HCT116 (cell line): ENCODE measurements around the gene MCC. TPM values are rescaled to one million over a fixed set of nuclear protein-coding genes. Genes with fewer than 3 reads are reported as not detected.

Experiments used
- ATAC-seq: fragments of 200-7000 bp; cut with Tn5 transposase; 2 replicates; pipeline ENCODE4 v1.9.1; 2020; ENCODE audit warnings: mild to moderate bottlenecking, moderate library complexity
- BruUV-seq: library from RNA; stranded (reverse); fragments of 400-500 nt; replicated peaks from 2 replicates; lab custom pipeline; 2021; lab: Mats Ljungman, UMichigan
- CTCF ChIA-PET: fragments of 300-600 bp; sonication (Branson Sonifier 250); formaldehyde crosslinking; loops from one replicate; lab custom pipeline; 2021; ENCODE audit warnings: antibody characterized with exemption; lab: Charles Lee
- POLR2A ChIA-PET: fragments of 300-600, 350-600 bp; sonication (Branson Sonifier 250); formaldehyde crosslinking; loops from one replicate; lab custom pipeline; 2021; ENCODE audit warnings: antibody characterized with exemption; lab: Charles Lee
- RAD21 ChIA-PET, 2 experiments: fragments of 300-600 bp; sonication (Branson Sonifier 250); formaldehyde crosslinking; loops; one replicate each; lab custom pipeline; 2023; ENCODE audit warnings: low total read pairs in 2 of 2; ENCODE audit not compliant: uncharacterized antibody in 2 of 2, unreplicated experiment in 2 of 2, low non-redundant PET in 1 of 2; lab: Charles Lee
- DNase-seq: peaks from one replicate; pipeline ENCODE4 v3.0.0-alpha.2; 2010; ENCODE audit warnings: low read depth, low spot score
- H2AFZ ChIP-seq: fragments of 200-600 bp; shearing (Covaris generic), sonication (generic); 2 replicates; pipeline ENCODE4 v1.6.1; 2017; ENCODE audit warnings: low read depth, mixed run types, mixed read lengths, antibody characterized with exemption, low read length; ENCODE audit not compliant: poor library complexity, severe bottlenecking
- H3K27ac ChIP-seq: 2 replicates; pipeline ENCODE4 v1.5.1; 2012; ENCODE audit warnings: low read depth, low read length
- H3K27me3 ChIP-seq: fragments of 200-600 bp; sonication (generic); 2 replicates; pipeline ENCODE4 v1.6.1; 2016; ENCODE audit warnings: mixed run types, low read length, mixed read lengths; ENCODE audit not compliant: insufficient read depth
- H3K36me3 ChIP-seq, 2 experiments: fragments of 200-500 bp in 1 of 2; fragments of 200-600 bp in 1 of 2; sonication (Bioruptor generic) in 1 of 2; sonication (generic) in 1 of 2; 2 replicates each; pipeline versions ENCODE4 v1.5.1 to v1.6.1; 2014 to 2016; ENCODE audit warnings: low read length in 2 of 2, inconsistent platforms in 1 of 2, mixed read lengths in 1 of 2, mixed run types in 1 of 2; ENCODE audit not compliant: insufficient read depth in 2 of 2, control insufficient read depth in 1 of 2
- H3K4me1 ChIP-seq, 2 experiments: fragments of 200-600 bp in 1 of 2; sonication (generic) in 1 of 2; 2 replicates each; pipeline versions ENCODE4 v1.5.1 to v1.6.1; 2012 to 2017; ENCODE audit warnings: low read length in 2 of 2, inconsistent platforms in 1 of 2, mild to moderate bottlenecking in 1 of 2, mixed read lengths in 1 of 2, mixed run types in 1 of 2, moderate library complexity in 1 of 2; ENCODE audit not compliant: insufficient read depth in 2 of 2, control insufficient read depth in 1 of 2
- H3K4me2 ChIP-seq: fragments of 200-600 bp; sonication (generic); 2 replicates; pipeline ENCODE4 v1.6.1; 2017; ENCODE audit warnings: mixed run types, low read length, mixed read lengths
- H3K4me3 ChIP-seq, 2 experiments: fragments of 200-600 bp in 1 of 2; sonication (generic) in 1 of 2; replicated peaks in 1 of 2; 2 replicates each; pipeline ENCODE4 v1.5.1; 2011 to 2016; ENCODE audit warnings: low read length in 2 of 2, control low read depth in 1 of 2, low read depth in 1 of 2, mild to moderate bottlenecking in 1 of 2, mixed read lengths in 1 of 2, mixed run types in 1 of 2
- H3K79me2 ChIP-seq: fragments of 200-600 bp; sonication (generic); 2 replicates; pipeline ENCODE4 v1.6.1; 2017; ENCODE audit warnings: mild to moderate bottlenecking, mixed run types, low read length, moderate library complexity, mixed read lengths; ENCODE audit not compliant: insufficient read depth
- H3K9ac ChIP-seq: fragments of 200-600 bp; sonication (generic); 2 replicates; pipeline ENCODE4 v1.6.1; 2016; ENCODE audit warnings: low read length, mixed read lengths
- H3K9me2 ChIP-seq: fragments of 200-600 bp; sonication (generic), shearing (Covaris generic); 2 replicates; pipeline ENCODE4 v1.6.1; 2017; ENCODE audit warnings: mixed run types, mild to moderate bottlenecking, moderate library complexity; ENCODE audit not compliant: insufficient read depth
- H3K9me3 ChIP-seq, 2 experiments: fragments of 200-500 bp in 1 of 2; fragments of 200-600 bp in 1 of 2; sonication (Bioruptor generic) in 1 of 2; sonication (generic) in 1 of 2; 2 replicates each; pipeline ENCODE4 v1.6.1; 2014 to 2017; ENCODE audit warnings: low read length in 2 of 2, mixed read lengths in 2 of 2, inconsistent platforms in 1 of 2, low read depth in 1 of 2, mild to moderate bottlenecking in 1 of 2, mixed run types in 1 of 2, moderate library complexity in 1 of 2; ENCODE audit not compliant: control insufficient read depth in 1 of 2, insufficient read depth in 1 of 2
- H4K20me1 ChIP-seq: fragments of 200-600 bp; sonication (generic), shearing (Covaris generic); 2 replicates; pipeline ENCODE4 v1.6.1; 2017; ENCODE audit warnings: mixed run types, mild to moderate bottlenecking, moderate library complexity; ENCODE audit not compliant: insufficient read depth
- ATF3 ChIP-seq: IDR thresholded peaks from 2 replicates; pipeline ENCODE4 v1.6.1; 2012
- CBX3 ChIP-seq: IDR thresholded peaks from 2 replicates; pipeline ENCODE4 v1.6.1; 2012; ENCODE audit warnings: low read depth
- CEBPB ChIP-seq: IDR thresholded peaks from 2 replicates; pipeline ENCODE4 v1.6.1; 2012; ENCODE audit warnings: low read depth
- EGR1 ChIP-seq: IDR thresholded peaks from 2 replicates; pipeline ENCODE4 v1.6.1; 2012; ENCODE audit warnings: low read depth
- ELF1 ChIP-seq: IDR thresholded peaks from 2 replicates; pipeline ENCODE4 v1.6.1; 2012; ENCODE audit warnings: low read depth, borderline replicate concordance
- EZH2phosphoT487 ChIP-seq: fragments of 200-600 bp; IDR thresholded peaks from 2 replicates; pipeline ENCODE4 v1.6.1; 2018; ENCODE audit warnings: antibody characterized with exemption, borderline replicate concordance
- JUND ChIP-seq: IDR thresholded peaks from 2 replicates; pipeline ENCODE4 v1.6.1; 2012
- POLR2A ChIP-seq: IDR thresholded peaks from 2 replicates; pipeline ENCODE4 v1.7.0; 2011; ENCODE audit warnings: borderline replicate concordance; ENCODE audit not compliant: insufficient read depth, insufficient read length; ENCODE audit errors: extremely low read depth
- POLR2AphosphoS5 ChIP-seq: IDR thresholded peaks from 2 replicates; pipeline ENCODE4 v1.6.1; 2011; ENCODE audit warnings: mild to moderate bottlenecking, low read depth, low read length, moderate library complexity
- REST ChIP-seq: IDR thresholded peaks from 2 replicates; pipeline ENCODE4 v1.6.1; 2012; ENCODE audit warnings: low read depth
- SP1 ChIP-seq: IDR thresholded peaks from 2 replicates; pipeline ENCODE4 v1.6.1; 2012; ENCODE audit warnings: low read depth
- SRF ChIP-seq: IDR thresholded peaks from 2 replicates; pipeline ENCODE4 v1.6.1; 2012; ENCODE audit warnings: low read depth
- TCF7L2 ChIP-seq: IDR thresholded peaks from 2 replicates; pipeline ENCODE4 v1.7.0; 2011; ENCODE audit warnings: borderline replicate concordance, inconsistent platforms; ENCODE audit not compliant: insufficient read depth, insufficient read length; ENCODE audit errors: extremely low read depth
- YY1 ChIP-seq: IDR thresholded peaks from 2 replicates; pipeline ENCODE4 v1.6.1; 2011; ENCODE audit warnings: low read length, low read depth, moderate library complexity, mild to moderate bottlenecking; ENCODE audit not compliant: insufficient replicate concordance; ENCODE audit errors: extremely low read depth
- ZBTB33 ChIP-seq: IDR thresholded peaks from 2 replicates; pipeline ENCODE4 v1.6.1; 2011; ENCODE audit warnings: mild to moderate bottlenecking, low read length, moderate library complexity; ENCODE audit not compliant: insufficient replicate concordance; ENCODE audit errors: extremely low read depth
- ZFX ChIP-seq: fragments of 450-650 bp; IDR thresholded peaks from 2 replicates; pipeline ENCODE4 v1.6.1; 2017
- ZNF274 ChIP-seq: fragments of 200-500 bp; sonication (Bioruptor generic); IDR thresholded peaks from 2 replicates; pipeline ENCODE4 v1.6.1; 2014; ENCODE audit warnings: mild to moderate bottlenecking, low read depth, low read length, inconsistent platforms
- intact Hi-C: fragments of 100-400 bp; cut with micrococcal nuclease; formaldehyde crosslinking; loops from 2 replicates; pipeline ENCODE4 v1.10.0; 2022
- total RNA-seq: library from RNA; stranded (reverse); gene quantifications from one replicate; pipeline ENCODE4 v1.2.1, GENCODE V29; 2021; ENCODE audit not compliant: unreplicated experiment

MCC gene
- total RNA-seq, 1 experiment from 2014 or later, result 20.1 TPM

GRCh38 chr5:113171520-113171919 lies 316.7 kb downstream of the MCC start:
- ChIA-PET CTCF (no interaction called here), RAD21 (no interaction called here)
- DNase-seq (no peak), ATAC-seq (no peak)
- intact Hi-C loops, result no loop called here
- Histone ChIP-seq H3K36me3 (no peaks in the 10 kb centered on the region), H3K27me3 (no peaks in the 10 kb centered on the region), H3K9ac (no peak overlapping the region), H3K9me2 (no peaks in the 10 kb centered on the region), H3K79me2 (peaks cover 8% of the 10 kb centered on the region; the same call in 1 of the 2 replicates), H3K27ac (no peak overlapping the region), H3K4me2 (no peak overlapping the region), H3K4me1 (peaks cover 28 to 50% of the 10 kb centered on the region in 2 experiments)
- no TSS peak for BruUV-seq
- no peak for TF ChIP-seq POLR2A
- TF ChIP-seq ZNF274, result no peak
- no peak for TF ChIP-seq ELF1
- no peak for TF ChIP-seq CBX3
- TF ChIP-seq CEBPB, result no peak
- TF ChIP-seq, all 23 proteins: peak for 0
- Histone ChIP-seq H3K4me3 (no peak overlapping the region), H4K20me1 (no peaks in the 10 kb centered on the region), H3K9me3 (no peaks in the 10 kb centered on the region), H2AFZ (no peak overlapping the region)
- POLR2A ChIA-PET, result no interaction called here

- Histone ChIP-seq H3K27ac (no peak overlapping the region), H3K9me3 (no peaks in the 10 kb centered on the region), H3K4me1 (peaks cover 36 to 58% of the 10 kb centered on the region in 2 experiments), H3K36me3 (no peaks in the 10 kb centered on the region), H3K27me3 (no peaks in the 10 kb centered on the region), H3K9me2 (no peaks in the 10 kb centered on the region), H3K9ac (no peak overlapping the region), H2AFZ (no peak overlapping the region), H4K20me1 (no peaks in the 10 kb centered on the region), H3K4me2 (no peak overlapping the region), H3K79me2 (peaks cover 14% of the 10 kb centered on the region; the same call in 1 of the 2 replicates), H3K4me3 (no peak overlapping the region)
- TF ChIP-seq ATF3 (no peak), POLR2AphosphoS5 (no peak), ELF1 (no peak), ZFX (no peak), ZBTB33 (no peak), SRF (no peak), REST (no peak), SP1 (no peak), JUND (no peak), EZH2phosphoT487 (no peak), TCF7L2 (no peak), EGR1 (no peak), YY1 (no peak)
- ChIA-PET RAD21 (no interaction called here), POLR2A (no interaction called here), CTCF (no interaction called here)
- DNase-seq (no peak), ATAC-seq (no peak)
- intact Hi-C loops, result no loop called here
- BruUV-seq, result no TSS peak
These were observed 317.5 kb downstream of the MCC start for GRCh38 chr5:113170707-113171106.
